IMR-90 (cell line): ENCODE measurements around the gene PCNX4. TPM values are rescaled to one million over a fixed set of nuclear protein-coding genes. Genes with fewer than 3 reads are reported as not detected.

Experiments
- ATAC-seq: fragments of 200-7000 bp; cut with Tn5 transposase; 2 replicates; pipeline ENCODE4 v1.9.1; 2020; ENCODE audit warnings: low read depth, mild to moderate bottlenecking, moderate library complexity
- BruUV-seq: library from RNA; stranded (reverse); fragments of 400-500 nt; replicated peaks from 2 replicates; lab custom pipeline; 2021; lab: Mats Ljungman, UMichigan
- CTCF ChIA-PET: fragments of 300-600 bp; formaldehyde crosslinking; extraction: SDS; loops from one replicate; lab custom pipeline; 2021; ENCODE audit warnings: antibody characterized with exemption; lab: Yijun Ruan, JAX
- POLR2A ChIA-PET: fragments of 300-600 bp; sonication (Branson Sonifier 250); formaldehyde crosslinking; loops from one replicate; lab custom pipeline; 2022; ENCODE audit warnings: antibody characterized with exemption; ENCODE audit not compliant: unreplicated experiment; lab: Charles Lee
- DNase-seq: peaks from one replicate; pipeline ENCODE4 v3.0.0; 2013
- H2AFZ ChIP-seq: replicated peaks from 2 replicates; pipeline ENCODE3; 2013; ENCODE audit warnings: low read length, mild to moderate bottlenecking; ENCODE audit not compliant: poor library complexity
- H2AK5ac ChIP-seq: 2 replicates; pipeline ENCODE4 v1.6.1; 2013; ENCODE audit warnings: low read depth, low read length, inconsistent platforms
- H2AK9ac ChIP-seq: replicated peaks from 2 replicates; pipeline ENCODE3; 2013; ENCODE audit warnings: mild to moderate bottlenecking, low read depth, low read length, moderate library complexity; ENCODE audit not compliant: poor library complexity
- H2BK120ac ChIP-seq: 2 replicates; pipeline ENCODE4 v1.6.1; 2013; ENCODE audit warnings: low read depth, low read length, inconsistent platforms
- H2BK15ac ChIP-seq: 3 replicates; pipeline ENCODE4 v1.6.1; 2013; ENCODE audit warnings: low read depth, low read length, inconsistent platforms
- H2BK20ac ChIP-seq: 2 replicates; pipeline ENCODE4 v1.6.1; 2013; ENCODE audit warnings: low read depth, mild to moderate bottlenecking, inconsistent platforms, low read length, moderate library complexity
- H2BK5ac ChIP-seq: 2 replicates; pipeline ENCODE4 v1.6.1; 2013; ENCODE audit warnings: mild to moderate bottlenecking, low read depth, low read length, inconsistent platforms; ENCODE audit not compliant: poor library complexity, severe bottlenecking
- H3K14ac ChIP-seq: replicated peaks from 2 replicates; pipeline ENCODE4 v1.6.1; 2013; ENCODE audit warnings: low read depth, low read length, inconsistent platforms
- H3K18ac ChIP-seq: 2 replicates; pipeline ENCODE4 v1.6.1; 2013; ENCODE audit warnings: low read depth, low read length, control low read depth
- H3K23ac ChIP-seq: 2 replicates; pipeline ENCODE4 v1.6.1; 2013; ENCODE audit warnings: low read depth, low read length, inconsistent platforms
- H3K27ac ChIP-seq: 2 replicates; pipeline ENCODE4 v1.5.1; 2013; ENCODE audit warnings: mild to moderate bottlenecking, control low read depth, low read length; ENCODE audit not compliant: insufficient read depth
- H3K27me3 ChIP-seq: 2 replicates; pipeline ENCODE4 v1.6.1; 2013; ENCODE audit warnings: low read length; ENCODE audit not compliant: control insufficient read depth, insufficient read depth
- H3K36me3 ChIP-seq: 2 replicates; pipeline ENCODE4 v1.6.1; 2013; ENCODE audit warnings: low read length, mixed read lengths; ENCODE audit not compliant: control insufficient read depth, insufficient read depth
- H3K4ac ChIP-seq: 2 replicates; pipeline ENCODE4 v1.6.1; 2013; ENCODE audit warnings: low read depth, low read length, inconsistent platforms
- H3K4me1 ChIP-seq: 2 replicates; pipeline ENCODE4 v1.6.1; 2013; ENCODE audit warnings: low read length, mixed read lengths; ENCODE audit not compliant: control insufficient read depth, insufficient read depth
- H3K4me2 ChIP-seq: 2 replicates; pipeline ENCODE4 v1.6.1; 2013; ENCODE audit warnings: low read depth, mild to moderate bottlenecking, control low read depth, low read length, moderate library complexity
- H3K4me3 ChIP-seq: 2 replicates; pipeline ENCODE4 v1.5.1; 2013; ENCODE audit warnings: low read depth, mild to moderate bottlenecking, control low read depth, low read length, moderate library complexity; ENCODE audit not compliant: insufficient read depth
- H3K56ac ChIP-seq: 2 replicates; pipeline ENCODE4 v1.6.1; 2013; ENCODE audit warnings: low read length, inconsistent platforms; ENCODE audit not compliant: insufficient read depth; ENCODE audit errors: extremely low read depth
- H3K79me1 ChIP-seq, 2 experiments: 2 replicates each; pipeline ENCODE4 v1.6.1; 2013; ENCODE audit warnings: low read length in 2 of 2, inconsistent platforms in 1 of 2, low read depth in 1 of 2
- H3K9ac ChIP-seq: 2 replicates; pipeline ENCODE4 v1.6.1; 2013; ENCODE audit warnings: low read depth, low read length, control low read depth
- H3K9me1 ChIP-seq: 2 replicates; pipeline ENCODE4 v1.6.1; 2013; ENCODE audit warnings: low read length, inconsistent platforms; ENCODE audit not compliant: insufficient read depth
- H3K9me3 ChIP-seq: 2 replicates; pipeline ENCODE4 v1.6.1; 2013; ENCODE audit warnings: low read length; ENCODE audit not compliant: control insufficient read depth, insufficient read depth
- H4K20me1 ChIP-seq: 2 replicates; pipeline ENCODE4 v1.6.1; 2013; ENCODE audit warnings: low read length, inconsistent platforms; ENCODE audit not compliant: insufficient read depth
- H4K5ac ChIP-seq: 2 replicates; pipeline ENCODE4 v1.6.1; 2013; ENCODE audit warnings: mild to moderate bottlenecking, low read depth, low read length, control low read depth
- H4K8ac ChIP-seq, 2 experiments: 2 replicates each; pipeline ENCODE4 v1.6.1; 2013; ENCODE audit warnings: low read depth in 2 of 2, low read length in 2 of 2, control low read depth in 1 of 2, inconsistent platforms in 1 of 2
- H4K91ac ChIP-seq: 2 replicates; pipeline ENCODE4 v1.6.1; 2013; ENCODE audit warnings: low read depth, low read length, inconsistent platforms; ENCODE audit not compliant: insufficient read depth
- CEBPB ChIP-seq: IDR thresholded peaks from 2 replicates; pipeline ENCODE4 v1.6.1; 2012; ENCODE audit warnings: low read depth, low read length, improper control_type of control experiment
- MAZ ChIP-seq: IDR thresholded peaks from 2 replicates; pipeline ENCODE4 v1.6.1; 2012; ENCODE audit warnings: low read depth, mild to moderate bottlenecking, low read length, improper control_type of control experiment, moderate library complexity, borderline replicate concordance
- WGBS, 2 experiments: methylation state at CpG; one replicate each; pipeline versions ENCODE4 v1.1.5 to v1.1.7; 2013; ENCODE audit warnings: missing lambda C conversion rate in 2 of 2; ENCODE audit not compliant: insufficient read length in 1 of 2; ENCODE audit errors: extremely low coverage in 2 of 2; 5-methylcytosine and 5-hydroxymethylcytosine counted together
- dilution Hi-C: fragments of 300-500 bp; cut with HindIII; formaldehyde crosslinking; loops from one replicate; pipeline ENCODE4 v1.14.3; 2018; ENCODE audit warnings: low sequenced_read_pairs; ENCODE audit not compliant: unreplicated experiment
- in situ Hi-C: fragments of 300-500 bp; cut with MboI; formaldehyde crosslinking; loops from 3 replicates; pipeline ENCODE4 v1.14.3; 2019; ENCODE audit warnings: low sequenced_read_pairs, inconsistent platforms, mixed read lengths
- intact Hi-C: fragments of 100-400 bp; cut with micrococcal nuclease; formaldehyde crosslinking; loops from 2 replicates; pipeline ENCODE4 v1.10.0; 2022
- polyA plus RNA-seq, 3 experiments: library from polyadenylated mRNA; depleted of rRNA; stranded (reverse); fragments of >200 nt; gene quantifications; 2 replicates each; pipeline ENCODE4 v1.2.3, GENCODE V29; 2012; ENCODE audit warnings: low replicate concordance in 1 of 3
- total RNA-seq: library from RNA; depleted of rRNA; stranded (reverse); fragments of >200 nt; gene quantifications from 2 replicates; pipeline ENCODE4 v1.2.3, GENCODE V29; 2012
- TF ChIP-seq, protein P1 (sequence below): fragments of 150-350 bp; IDR thresholded peaks from 2 replicates; pipeline ENCODE4 v1.6.1; 2017; ENCODE audit warnings: mild to moderate bottlenecking, antibody characterized with exemption, low read length, low read depth

Gene PCNX4
- total and polyA plus RNA-seq, 2 of the 4 experiments (the other 2 are of a cell fraction), result 55.4 to 128 TPM

- H3K23ac ChIP-seq, result peak overlapping the region; percentile 88
- H2AFZ ChIP-seq, result no peak overlapping the region
- ChIA-PET CTCF (interaction anchor here (1.5 kb wide), 1 partner anchor 91 kb away, joined by 5 read pairs; no protein-coding TSS in a partner anchor), POLR2A (no interaction called here)
- peak overlapping the region; percentile 76; the same call in 1 of the 2 replicates for H3K18ac ChIP-seq
- no TSS peak for BruUV-seq
- H3K79me1 ChIP-seq, result peaks cover 8 to 24% of the 10 kb centered on the region in 2 experiments
- in situ Hi-C loops (loop anchor here (5.0 to 25.0 kb wide), 2 partner anchors 69 to 606 kb away; partner anchors contain the start of genes JKAMP and L3HYPDH), intact Hi-C loops (loop anchor here (5.0 to 10.0 kb wide), 3 partner anchors 59 to 154 kb away; partner anchors contain the start of gene PPM1A), dilution Hi-C loops (no loop called here)
- peaks cover 4% of the 10 kb centered on the region for H3K36me3 ChIP-seq
- peak overlapping the region; percentile 93 for H3K9ac ChIP-seq
- H2BK20ac ChIP-seq, result no peak overlapping the region
- peak overlapping the region; percentile 67; the same call in 1 of the 2 replicates for H4K91ac ChIP-seq
- H3K27me3 ChIP-seq, result no peaks in the 10 kb centered on the region
- H2AK5ac ChIP-seq, result peak overlapping the region; percentile 81
- H3K56ac ChIP-seq, result peak overlapping the region; percentile 98
- H4K20me1 ChIP-seq, result peaks cover 14% of the 10 kb centered on the region; the same call in 1 of the 2 replicates
- H3K27ac ChIP-seq, result peak overlapping the region; percentile 97
- H3K9me1 ChIP-seq, result peaks cover 7% of the 10 kb centered on the region
- H3K4me1 ChIP-seq, result peaks cover 13% of the 10 kb centered on the region
- H3K9me3 ChIP-seq, result no peaks in the 10 kb centered on the region
- WGBS, 2 experiments, result no CpG with 5 or more reads among the region's 3 CpGs
- peak overlapping the region; percentile 68 for H3K4me3 ChIP-seq
- peak overlapping the region; percentile 66; the same call in 1 of the 2 replicates for H4K5ac ChIP-seq
- peak overlapping the region; percentile 96 for H2BK5ac ChIP-seq
- TF ChIP-seq MAZ (no peak), CEBPB (peak; percentile 85)
- TF ChIP-seq, protein P1, sequence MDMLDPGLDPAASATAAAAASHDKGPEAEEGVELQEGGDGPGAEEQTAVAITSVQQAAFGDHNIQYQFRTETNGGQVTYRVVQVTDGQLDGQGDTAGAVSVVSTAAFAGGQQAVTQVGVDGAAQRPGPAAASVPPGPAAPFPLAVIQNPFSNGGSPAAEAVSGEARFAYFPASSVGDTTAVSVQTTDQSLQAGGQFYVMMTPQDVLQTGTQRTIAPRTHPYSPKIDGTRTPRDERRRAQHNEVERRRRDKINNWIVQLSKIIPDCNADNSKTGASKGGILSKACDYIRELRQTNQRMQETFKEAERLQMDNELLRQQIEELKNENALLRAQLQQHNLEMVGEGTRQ, result no peak
- peak overlapping the region; percentile 48; the same call in 1 of the 3 replicates for H2BK15ac ChIP-seq
- peak overlapping the region; percentile 92 for H3K4ac ChIP-seq
- no peak for ATAC-seq
- no peak overlapping the region for H2AK9ac ChIP-seq
- H3K14ac ChIP-seq, result peak overlapping the region; percentile 97
- DNase-seq, result no peak
- H3K4me2 ChIP-seq, result peak overlapping the region; percentile 87
- H4K8ac ChIP-seq, result peak overlapping the region; percentile 94 to 97
- peak overlapping the region; percentile 61 for H2BK120ac ChIP-seq
Observed at GRCh38 chr14:60093080-60093479, 1.4 kb downstream of the PCNX4 start.
